CD4-positive, alpha-beta T cell (primary cell): ENCODE data around the gene CLEC16A. TPM values are rescaled to one million over a fixed set of nuclear protein-coding genes. Genes with fewer than 3 reads are reported as not detected.

ENCODE experiments used
- ATAC-seq: fragments of 200-7000 bp; cut with Tn5 transposase; one replicate; pipeline ENCODE4 v1.10.0; 2022; ENCODE audit warnings: mild to moderate bottlenecking; ENCODE audit not compliant: poor library complexity
- CTCF ChIA-PET: fragments of 350-600 bp; sonication (Branson Sonifier 250); formaldehyde crosslinking; loops from one replicate; lab custom pipeline; 2021; ENCODE audit warnings: antibody characterized with exemption, inconsistent platforms; lab: Charles Lee
- POLR2A ChIA-PET: fragments of 350-600 bp; sonication (Branson Sonifier 250); formaldehyde crosslinking; loops from one replicate; lab custom pipeline; 2021; ENCODE audit warnings: antibody characterized with exemption, inconsistent platforms; lab: Charles Lee
- DNase-seq, 14 experiments: peaks; one replicate each; pipeline ENCODE4 v3.0.0-alpha.2; 2013 to 2020; ENCODE audit warnings: mixed read lengths in 2 of 14
- H3K27ac ChIP-seq, 2 donors: one replicate each; pipeline versions ENCODE4 v1.5.1 to v1.7.0; 2013; ENCODE audit warnings: low read length in 2 of 2, low read depth in 1 of 2, mild to moderate bottlenecking in 1 of 2
- H3K27me3 ChIP-seq, 2 experiments: 1 replicate in 1 of 2; 2 replicates in 1 of 2; pipeline versions ENCODE4 v1.6.1 to v1.7.0; 2013; ENCODE audit warnings: low read length in 2 of 2, control low read depth in 1 of 2, mild to moderate bottlenecking in 1 of 2, moderate library complexity in 1 of 2; ENCODE audit not compliant: insufficient read depth in 2 of 2, control insufficient read depth in 1 of 2
- H3K36me3 ChIP-seq: one replicate; pipeline ENCODE4 v1.6.1; 2013; ENCODE audit warnings: low read length, control low read depth; ENCODE audit not compliant: insufficient read depth
- H3K4me1 ChIP-seq: one replicate; pipeline ENCODE4 v1.6.1; 2013; ENCODE audit warnings: low read length, control low read depth; ENCODE audit not compliant: insufficient read depth
- H3K4me3 ChIP-seq: one replicate; pipeline ENCODE4 v1.5.1; 2013; ENCODE audit warnings: mild to moderate bottlenecking, low read length, moderate library complexity
- H3K9me3 ChIP-seq, 2 experiments: 1 replicate in 1 of 2; 2 replicates in 1 of 2; pipeline versions ENCODE4 v1.6.1 to v1.7.0; 2013; ENCODE audit warnings: low read length in 2 of 2, mild to moderate bottlenecking in 2 of 2, control low read depth in 1 of 2, moderate library complexity in 1 of 2; ENCODE audit not compliant: control insufficient read depth in 1 of 2, insufficient read depth in 1 of 2
- H3K27ac Mint-ChIP-seq: one replicate; pipeline ENCODE4 v1.8.0; 2020; ENCODE audit warnings: mixed read lengths
- H3K27me3 Mint-ChIP-seq: one replicate; pipeline ENCODE4 v1.8.0; 2021; ENCODE audit warnings: mixed read lengths
- H3K36me3 Mint-ChIP-seq: one replicate; pipeline ENCODE4 v1.8.0; 2021; ENCODE audit warnings: low read depth, mixed read lengths
- H3K4me1 Mint-ChIP-seq: one replicate; pipeline ENCODE4 v1.8.0; 2021; ENCODE audit warnings: low read depth, mixed read lengths
- H3K4me3 Mint-ChIP-seq: one replicate; pipeline ENCODE4 v1.8.0; 2020; ENCODE audit warnings: mild to moderate bottlenecking, mixed read lengths
- H3K9me3 Mint-ChIP-seq: one replicate; pipeline ENCODE4 v1.8.0; 2020; ENCODE audit warnings: mixed read lengths
- CTCF ChIP-seq: fragments of 200-600 bp; IDR thresholded peaks from one replicate; pipeline ENCODE4 v1.8.0; 2022; ENCODE audit warnings: antibody characterized with exemption, mild to moderate bottlenecking
- intact Hi-C, 2 experiments: fragments of 100-400 bp; cut with DNase I in 1 of 2; cut with micrococcal nuclease in 1 of 2; formaldehyde crosslinking; loops; one replicate each; pipeline versions ENCODE4 v1.15.1 to v1.9.0; 2023 to 2025; cut with DNase I, micrococcal nuclease
- total RNA-seq, 174 experiments: library from RNA in 2 of 174; stranded (reverse) in 2 of 174; gene quantifications; one replicate each; pipeline ENCODE4 v1.2.3 and lab custom pipeline; 2021 to 2026

Gene CLEC16A
- total RNA-seq, 2 experiments from 2014 or later: 21.7 to 22.7 TPM

GRCh38 chr16:11047057-11047456 is 102.7 kb downstream of the CLEC16A start:
- Histone ChIP-seq H3K4me1 (peaks cover 22% of the 10 kb centered on the region), H3K27ac (no peak overlapping the region), H3K27me3 (no peaks in the 10 kb centered on the region), H3K4me3 (no peak overlapping the region), H3K36me3 (peaks cover 44% of the 10 kb centered on the region), H3K9me3 (no peaks in the 10 kb centered on the region)
- Mint-ChIP-seq H3K36me3 (peaks cover 81% of the 10 kb centered on the region), H3K27me3 (no peaks in the 10 kb centered on the region), H3K9me3 (no peaks in the 10 kb centered on the region), H3K4me1 (peaks cover 21% of the 10 kb centered on the region), H3K4me3 (no peak overlapping the region), H3K27ac (no peak overlapping the region)
- no peak for TF ChIP-seq CTCF
- DNase-seq: no peak
- CTCF ChIA-PET: no interaction called here
- intact Hi-C loops: no loop called here
- no peak for ATAC-seq
- POLR2A ChIA-PET: no interaction called here

GRCh38 chr16:11047939-11048800 is 103.8 kb downstream of the CLEC16A start:
- Mint-ChIP-seq H3K9me3 (no peaks in the 10 kb centered on the region), H3K27ac (no peak overlapping the region), H3K27me3 (no peaks in the 10 kb centered on the region), H3K4me3 (no peak overlapping the region), H3K36me3 (peaks cover 87% of the 10 kb centered on the region), H3K4me1 (peaks cover 32% of the 10 kb centered on the region)
- H3K9me3 ChIP-seq: no peaks in the 10 kb centered on the region
- peaks cover 42% of the 10 kb centered on the region for H3K36me3 ChIP-seq
- TF ChIP-seq CTCF: no peak
- POLR2A ChIA-PET: no interaction called here
- ATAC-seq (no peak), DNase-seq (no peak)
- no peak overlapping the region for H3K4me3 ChIP-seq
- intact Hi-C loops: no loop called here
- CTCF ChIA-PET: no interaction called here
- no peak overlapping the region for H3K27ac ChIP-seq
- no peaks in the 10 kb centered on the region for H3K27me3 ChIP-seq
- H3K4me1 ChIP-seq: peaks cover 33% of the 10 kb centered on the region

GRCh38 chr16:11049396-11050059 is 105.2 kb downstream of the CLEC16A start:
- POLR2A ChIA-PET: no interaction called here
- Mint-ChIP-seq H3K4me1 (peaks cover 41% of the 10 kb centered on the region), H3K36me3 (peaks cover 83% of the 10 kb centered on the region), H3K4me3 (no peak overlapping the region), H3K9me3 (no peaks in the 10 kb centered on the region), H3K27me3 (no peaks in the 10 kb centered on the region), H3K27ac (no peak overlapping the region)
- CTCF ChIA-PET: no interaction called here
- no peak overlapping the region for H3K4me3 ChIP-seq
- no peak overlapping the region for H3K27ac ChIP-seq
- no peak for TF ChIP-seq CTCF
- intact Hi-C loops: no loop called here
- ATAC-seq (no peak), DNase-seq (no peak)
- H3K27me3 ChIP-seq: no peaks in the 10 kb centered on the region
- no peaks in the 10 kb centered on the region for H3K9me3 ChIP-seq
- peaks cover 36% of the 10 kb centered on the region for H3K36me3 ChIP-seq
- H3K4me1 ChIP-seq: peaks cover 33% of the 10 kb centered on the region
